CD4-positive, alpha-beta memory T cell (primary cell): ENCODE results near the gene GIPC2. TPM values are rescaled to one million over a fixed set of nuclear protein-coding genes. Genes with fewer than 3 reads are reported as not detected.
A peak's percentile ranks its signal among the peaks of the same experiment; 100 is the strongest.

Source experiments
- CTCF ChIA-PET: fragments of 350-600 bp; sonication (Branson Sonifier 250); formaldehyde crosslinking; loops from one replicate; lab custom pipeline; 2021; ENCODE audit warnings: inconsistent platforms; ENCODE audit not compliant: partially characterized antibody; lab: Charles Lee
- POLR2A ChIA-PET: fragments of 350-600 bp; sonication (Branson Sonifier 250); formaldehyde crosslinking; loops from one replicate; lab custom pipeline; 2021; ENCODE audit not compliant: partially characterized antibody; lab: Charles Lee
- DNase-seq, 5 donors: peaks; one replicate each; pipeline versions ENCODE4 v3.0.0 to v3.0.0-alpha.2; 2020 to 2022; ENCODE audit warnings: mixed read lengths in 1 of 5
- H3K27ac ChIP-seq: one replicate; pipeline ENCODE4 v1.7.0; 2013; ENCODE audit warnings: low read depth, low read length
- H3K27me3 ChIP-seq: 2 replicates; pipeline ENCODE4 v1.7.0; 2013; ENCODE audit warnings: mild to moderate bottlenecking, low read length, moderate library complexity; ENCODE audit not compliant: insufficient read depth
- H3K36me3 ChIP-seq: 2 replicates; pipeline ENCODE4 v1.7.0; 2013; ENCODE audit warnings: mild to moderate bottlenecking, low read length, moderate library complexity; ENCODE audit not compliant: insufficient read depth
- H3K4me1 ChIP-seq: 2 replicates; pipeline ENCODE4 v1.7.0; 2013; ENCODE audit warnings: mild to moderate bottlenecking, low read length, moderate library complexity; ENCODE audit not compliant: insufficient read depth
- H3K4me3 ChIP-seq, 2 donors: one replicate each; pipeline ENCODE4 v1.7.0; 2013; ENCODE audit warnings: low read length in 2 of 2, mild to moderate bottlenecking in 1 of 2
- H3K9me3 ChIP-seq, 2 donors: one replicate each; pipeline ENCODE4 v1.7.0; 2013; ENCODE audit warnings: low read length in 2 of 2, control low read depth in 1 of 2; ENCODE audit not compliant: control insufficient read depth in 1 of 2
- H3K27ac Mint-ChIP-seq, 7 donors: one replicate each; pipeline ENCODE4 v1.8.0; 2020 to 2021; ENCODE audit warnings: mixed read lengths in 7 of 7, mild to moderate bottlenecking in 6 of 7, inconsistent platforms in 3 of 7, moderate library complexity in 3 of 7
- H3K27me3 Mint-ChIP-seq, 2 donors: one replicate each; pipeline ENCODE4 v1.8.0; 2020 to 2021; ENCODE audit warnings: mixed read lengths in 2 of 2
- H3K36me3 Mint-ChIP-seq, 2 donors: one replicate each; pipeline ENCODE4 v1.8.0; 2020 to 2021; ENCODE audit warnings: mixed read lengths in 2 of 2, inconsistent platforms in 1 of 2, mild to moderate bottlenecking in 1 of 2
- H3K4me1 Mint-ChIP-seq, 4 donors: one replicate each; pipeline ENCODE4 v1.8.0; 2020 to 2021; ENCODE audit warnings: mixed read lengths in 4 of 4, mild to moderate bottlenecking in 1 of 4
- H3K4me3 Mint-ChIP-seq, 8 donors: one replicate each; pipeline ENCODE4 v1.8.0; 2020 to 2021; ENCODE audit warnings: mixed read lengths in 8 of 8, mild to moderate bottlenecking in 7 of 8, moderate library complexity in 6 of 8, inconsistent platforms in 3 of 8
- H3K9me3 Mint-ChIP-seq, 8 donors: one replicate each; pipeline ENCODE4 v1.8.0; 2020 to 2021; ENCODE audit warnings: mixed read lengths in 8 of 8, mild to moderate bottlenecking in 5 of 8, inconsistent platforms in 3 of 8, moderate library complexity in 1 of 8
- intact Hi-C: fragments of 100-400 bp; cut with micrococcal nuclease; formaldehyde crosslinking; loops from one replicate; pipeline ENCODE4 v1.15.1; 2023
- polyA plus RNA-seq, 2 donors: library from polyadenylated mRNA; unstranded; fragments of 300-500 nt; fragmentation: Illumina TruSeq; gene quantifications; one replicate each; pipeline ENCODE4 v1.2.3, GENCODE V29; 2021
- total RNA-seq, 2 experiments: library from RNA; stranded (reverse); gene quantifications; one replicate each; pipeline ENCODE4 v1.2.3, GENCODE V29; 2021

Gene GIPC2
- total and polyA plus RNA-seq, 4 experiments from 2014 or later = 0.13 to 0.52 (median 0.30) TPM

DNA sequence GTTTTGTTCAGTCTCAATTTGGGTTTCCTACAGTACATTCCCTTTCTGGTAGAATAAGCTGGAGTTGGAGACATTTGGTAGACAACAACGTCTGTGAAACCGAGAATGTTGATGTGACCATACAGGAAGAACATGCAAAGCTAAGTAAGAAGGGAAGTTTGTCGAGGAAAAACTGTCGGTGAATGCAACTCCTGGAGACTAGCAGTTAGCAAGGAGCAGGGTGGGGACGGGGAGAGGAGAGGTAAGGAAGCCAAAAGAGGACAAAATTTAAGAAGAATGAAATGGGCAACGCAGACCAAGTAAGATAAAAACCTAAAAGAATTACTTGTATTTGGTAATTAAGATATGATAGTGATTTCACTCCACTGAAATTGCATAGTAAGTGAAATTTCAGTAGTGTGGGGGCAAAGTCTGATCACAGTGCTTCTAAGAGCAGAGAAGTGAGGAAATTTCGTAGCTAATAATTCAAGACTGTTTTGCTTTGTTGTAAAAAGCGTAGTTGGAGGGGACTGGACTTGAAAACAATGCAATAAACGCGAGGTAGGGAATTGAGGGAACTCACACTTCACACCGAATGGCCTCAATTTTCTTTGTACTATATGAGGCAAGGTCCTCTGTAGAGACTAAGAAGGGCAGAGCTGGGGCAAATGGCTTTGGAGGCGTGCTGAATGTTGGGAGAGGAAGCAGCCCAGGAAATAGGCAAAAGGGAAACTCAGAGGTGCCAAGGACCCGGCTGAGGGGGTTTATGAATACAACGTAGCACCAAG, 787 bp upstream of the GIPC2 start:
- peak overlapping the region in 1 of 7 donors; percentile 4 for H3K27ac Mint-ChIP-seq
- H3K27me3 Mint-ChIP-seq = peaks cover 34 to 43% of the 10 kb centered on the region in 2 donors
- DNase-seq = no peak

DNA sequence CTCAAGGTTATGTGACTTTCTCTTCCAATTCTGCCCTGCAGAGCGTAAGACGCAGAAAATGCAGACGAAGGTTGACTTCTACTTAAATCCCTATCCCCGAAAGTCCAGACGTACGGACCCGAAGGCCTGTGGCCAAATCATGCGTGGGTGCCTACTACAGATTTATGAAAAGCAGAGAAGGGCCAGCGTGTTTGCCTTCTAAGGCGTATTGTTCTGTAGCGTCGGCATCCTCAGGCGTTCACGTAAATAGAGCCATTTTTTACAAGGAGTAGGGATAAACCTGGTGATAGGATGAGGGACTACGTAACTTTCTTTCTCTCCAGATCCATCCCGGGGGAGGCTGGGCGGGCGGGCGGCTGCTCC, 222 bp upstream of the GIPC2 start:
- peaks cover 12% of the 10 kb centered on the region for H3K4me1 ChIP-seq
- Mint-ChIP-seq H3K9me3 (peaks cover 0 to 4% (median 0%) of the 10 kb centered on the region in 8 donors), H3K4me1 (peaks cover 9 to 33% (median 22%) of the 10 kb centered on the region in 4 donors), H3K4me3 (peak overlapping the region; percentile 65 to 84 (median 76)), H3K27ac (no peak overlapping the region), H3K36me3 (peaks cover 0 to 1% of the 10 kb centered on the region in 2 donors), H3K27me3 (peaks cover 34 to 43% of the 10 kb centered on the region in 2 donors)
- CTCF ChIA-PET = interaction anchor here (2.0 kb wide), 1 partner anchor 10 kb away, joined by 4 read pairs; no protein-coding TSS in a partner anchor
- intact Hi-C loops = loop anchor here (2.0 kb wide), 1 partner anchor 67 kb away; the partner anchor contains the start of gene FUBP1
- peak in 2 of 5 donors; percentile 3 for DNase-seq
- no peaks in the 10 kb centered on the region for H3K36me3 ChIP-seq
- H3K9me3 ChIP-seq = no peaks in the 10 kb centered on the region
- POLR2A ChIA-PET = interaction anchor here (0.9 kb wide), 1 partner anchor 67 kb away, joined by 4 read pairs; the partner anchor contains the start of gene FUBP1
- H3K4me3 ChIP-seq = peak overlapping the region in 1 of 2 donors; percentile 28
- H3K27ac ChIP-seq = no peak overlapping the region
- peaks cover 14% of the 10 kb centered on the region for H3K27me3 ChIP-seq

More for the DNA sequence above, 787 bp upstream of the GIPC2 start:
- peaks cover 14% of the 10 kb centered on the region for H3K27me3 ChIP-seq
- Mint-ChIP-seq H3K4me3 (peak overlapping the region; percentile 65 to 84 (median 76)), H3K4me1 (peaks cover 12 to 35% (median 26%) of the 10 kb centered on the region in 4 donors), H3K36me3 (peaks cover 0 to 1% of the 10 kb centered on the region in 2 donors), H3K9me3 (peaks cover 0 to 4% (median 0%) of the 10 kb centered on the region in 8 donors)
- CTCF ChIA-PET = interaction anchor here (2.0 kb wide), 1 partner anchor 10 kb away, joined by 4 read pairs; no protein-coding TSS in a partner anchor
- H3K4me3 ChIP-seq = no peak overlapping the region
- POLR2A ChIA-PET = interaction anchor here (0.9 kb wide), 1 partner anchor 66 kb away, joined by 4 read pairs; the partner anchor contains the start of gene FUBP1
- H3K4me1 ChIP-seq = peaks cover 15% of the 10 kb centered on the region
- H3K36me3 ChIP-seq = no peaks in the 10 kb centered on the region
- intact Hi-C loops = loop anchor here (2.0 kb wide), 1 partner anchor 66 kb away; the partner anchor contains the start of gene FUBP1
- no peak overlapping the region for H3K27ac ChIP-seq
- H3K9me3 ChIP-seq = no peaks in the 10 kb centered on the region

DNA sequence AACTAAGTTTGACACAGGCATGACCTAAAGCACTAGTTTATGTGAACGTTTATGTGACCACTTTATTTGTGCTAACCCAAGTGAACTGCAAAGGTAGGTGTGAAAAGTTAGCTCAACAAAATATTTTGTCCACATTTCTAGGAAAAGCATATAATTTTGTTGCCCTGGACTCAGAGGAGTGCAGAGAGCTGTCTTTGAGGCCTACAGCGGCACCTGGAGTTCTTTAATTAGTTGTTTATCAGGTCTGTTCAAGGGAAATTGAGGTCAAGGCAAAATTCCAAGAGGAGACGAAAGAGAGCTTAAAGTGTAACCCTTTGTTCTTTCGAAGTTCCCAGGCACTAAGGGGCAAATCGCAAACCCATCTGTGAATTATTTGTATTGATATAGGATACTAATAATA, 1.3 kb downstream of the GIPC2 start:
- Mint-ChIP-seq H3K4me1 (peaks cover 5 to 27% (median 18%) of the 10 kb centered on the region in 4 donors), H3K4me3 (peak overlapping the region in 5 of 8 donors; percentile 77 to 84 (median 83)), H3K9me3 (peaks cover 0 to 4% (median 0%) of the 10 kb centered on the region in 8 donors), H3K27me3 (peaks cover 34 to 43% of the 10 kb centered on the region in 2 donors), H3K27ac (no peak overlapping the region), H3K36me3 (peaks cover 0 to 1% of the 10 kb centered on the region in 2 donors)
- Histone ChIP-seq H3K4me1 (peaks cover 11% of the 10 kb centered on the region), H3K27me3 (peaks cover 14% of the 10 kb centered on the region), H3K27ac (no peak overlapping the region), H3K36me3 (no peaks in the 10 kb centered on the region), H3K4me3 (no peak overlapping the region), H3K9me3 (no peaks in the 10 kb centered on the region)
- CTCF ChIA-PET = interaction anchor here (1.1 to 1.5 kb wide), 2 partner anchors 66 to 68 kb away, joined by 3 to 6 read pairs; partner anchors contain the start of gene FUBP1
- POLR2A ChIA-PET = interaction anchor here (0.7 to 1.1 kb wide), 2 partner anchors 67 to 69 kb away, joined by 3 read pairs; partner anchors contain the start of gene FUBP1
- DNase-seq = no peak
- intact Hi-C loops = no loop called here

DNA sequence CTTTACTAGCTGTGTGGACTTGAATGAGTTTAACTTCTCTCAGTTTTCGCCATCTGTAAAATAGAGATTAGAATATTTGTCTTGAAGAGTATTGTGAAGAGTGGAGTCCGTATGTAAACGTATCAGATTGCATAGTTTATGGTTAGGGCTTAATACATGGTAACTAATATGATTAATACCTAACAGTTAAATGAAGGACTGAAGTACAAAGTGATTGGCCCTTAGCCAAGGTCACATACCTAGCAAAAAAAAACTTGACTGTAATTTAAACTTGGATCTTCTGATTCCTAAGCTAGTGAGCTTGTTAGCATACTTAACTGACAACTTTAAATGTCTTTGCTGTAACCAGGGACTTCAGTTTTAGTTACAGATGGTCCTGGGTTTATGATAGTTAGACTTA, 1.9 kb downstream of the GIPC2 start:
- Histone ChIP-seq H3K27me3 (peaks cover 14% of the 10 kb centered on the region), H3K4me3 (no peak overlapping the region), H3K4me1 (peaks cover 11% of the 10 kb centered on the region), H3K9me3 (no peaks in the 10 kb centered on the region), H3K27ac (no peak overlapping the region), H3K36me3 (no peaks in the 10 kb centered on the region)
- no peak for DNase-seq
- peaks cover 0 to 1% of the 10 kb centered on the region in 2 donors for H3K36me3 Mint-ChIP-seq
- ChIA-PET POLR2A (no interaction called here), CTCF (interaction anchor here (1.1 to 1.5 kb wide), 2 partner anchors 66 to 69 kb away, joined by 3 to 6 read pairs; partner anchors contain the start of gene FUBP1)
- intact Hi-C loops = no loop called here
- peaks cover 5 to 26% (median 18%) of the 10 kb centered on the region in 4 donors for H3K4me1 Mint-ChIP-seq
- peaks cover 0 to 4% (median 0%) of the 10 kb centered on the region in 8 donors for H3K9me3 Mint-ChIP-seq
- no peak overlapping the region for H3K27ac Mint-ChIP-seq
- H3K27me3 Mint-ChIP-seq = peaks cover 34 to 42% of the 10 kb centered on the region in 2 donors
- H3K4me3 Mint-ChIP-seq = peak overlapping the region in 1 of 8 donors; percentile 43

DNA sequence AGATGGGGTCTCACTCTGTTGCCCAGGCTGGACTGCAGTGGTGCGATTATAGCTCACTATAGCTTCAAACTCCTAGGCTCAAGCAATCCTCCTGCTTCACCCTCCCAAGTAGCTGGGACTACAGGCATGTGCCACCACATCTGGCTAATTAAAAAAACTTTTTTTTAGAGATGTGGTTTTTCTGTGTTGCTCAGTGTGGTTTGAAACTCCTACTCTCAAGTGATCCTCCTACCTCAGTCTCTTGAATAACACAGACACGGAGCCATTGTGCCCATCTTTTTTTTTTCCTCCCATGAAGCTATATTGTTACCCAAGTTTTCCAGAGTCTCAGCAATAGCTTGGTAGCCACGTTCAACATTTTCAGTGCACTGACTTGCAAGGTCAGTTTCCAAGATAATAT, 2.7 kb downstream of the GIPC2 start:
- peaks cover 5 to 23% (median 18%) of the 10 kb centered on the region in 4 donors for H3K4me1 Mint-ChIP-seq
- H3K27me3 Mint-ChIP-seq = peaks cover 34 to 39% of the 10 kb centered on the region in 2 donors
- DNase-seq = no peak
- H3K27me3 ChIP-seq = peaks cover 14% of the 10 kb centered on the region
- intact Hi-C loops = no loop called here
- H3K4me1 ChIP-seq = peaks cover 11% of the 10 kb centered on the region
- peaks cover 0 to 1% of the 10 kb centered on the region in 2 donors for H3K36me3 Mint-ChIP-seq
- H3K27ac Mint-ChIP-seq = no peak overlapping the region
- ChIA-PET CTCF (interaction anchor here (1.1 kb wide), 1 partner anchor 70 kb away, joined by 3 read pairs; the partner anchor contains the start of gene FUBP1), POLR2A (no interaction called here)
- H3K9me3 Mint-ChIP-seq = peaks cover 0 to 4% (median 0%) of the 10 kb centered on the region in 8 donors
- H3K36me3 ChIP-seq = no peaks in the 10 kb centered on the region
- peak overlapping the region in 2 of 8 donors; percentile 33 to 47 for H3K4me3 Mint-ChIP-seq
- no peaks in the 10 kb centered on the region for H3K9me3 ChIP-seq
- no peak overlapping the region for H3K4me3 ChIP-seq
- H3K27ac ChIP-seq = no peak overlapping the region

DNA sequence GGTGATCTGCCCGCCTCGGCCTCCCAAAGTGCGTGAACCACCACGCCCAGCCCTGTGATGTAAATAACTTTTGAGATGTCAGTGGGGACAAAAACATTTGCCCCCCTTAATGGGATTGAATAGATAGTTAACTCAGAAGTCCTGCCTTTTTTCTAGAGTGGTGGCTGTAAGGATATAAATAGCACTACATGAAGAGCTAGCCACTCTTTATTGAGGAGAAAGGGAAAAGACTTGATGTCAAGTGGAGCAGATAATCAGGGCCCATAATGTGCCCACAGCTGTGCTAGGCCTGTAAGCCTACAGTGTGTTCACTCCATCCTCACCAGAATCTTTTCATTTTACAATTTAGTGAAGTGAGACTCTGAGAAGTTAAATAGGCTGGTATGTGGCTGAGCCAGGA, 3.6 kb downstream of the GIPC2 start:
- Histone ChIP-seq H3K27me3 (peaks cover 13% of the 10 kb centered on the region), H3K27ac (no peak overlapping the region), H3K4me3 (no peak overlapping the region), H3K36me3 (no peaks in the 10 kb centered on the region), H3K9me3 (no peaks in the 10 kb centered on the region), H3K4me1 (peaks cover 11% of the 10 kb centered on the region)
- DNase-seq = no peak
- intact Hi-C loops = no loop called here
- POLR2A ChIA-PET = no interaction called here
- peaks cover 0 to 4% (median 0%) of the 10 kb centered on the region in 8 donors for H3K9me3 Mint-ChIP-seq
- CTCF ChIA-PET = interaction anchor here (0.7 to 1.4 kb wide), 2 partner anchors 8 to 82 kb away, joined by 3 read pairs; no protein-coding TSS in a partner anchor
- no peak overlapping the region for H3K4me3 Mint-ChIP-seq
- H3K27me3 Mint-ChIP-seq = peaks cover 34 to 37% of the 10 kb centered on the region in 2 donors
- H3K36me3 Mint-ChIP-seq = peaks cover 0 to 1% of the 10 kb centered on the region in 2 donors
- peak overlapping the region in 1 of 7 donors; percentile 21 for H3K27ac Mint-ChIP-seq
- peaks cover 5 to 22% (median 19%) of the 10 kb centered on the region in 4 donors for H3K4me1 Mint-ChIP-seq
